Fibroblast of mammary gland (primary cell): Measurements from ENCODE around the gene RPL27.

Experiments used
- DNase-seq: peaks from one replicate; pipeline ENCODE4 v3.0.0-alpha.2; 2010; ENCODE audit warnings: low read depth
- H3K4me3 ChIP-seq: 2 replicates; pipeline ENCODE4 v1.5.1; 2011; ENCODE audit warnings: low read depth, mild to moderate bottlenecking, low read length, moderate library complexity; ENCODE audit not compliant: control insufficient read depth
- TF ChIP-seq, protein P1 (sequence below): conservative IDR thresholded peaks from 2 replicates; pipeline ENCODE4 v1.5.1; 2011; ENCODE audit warnings: low read depth, low read length, inconsistent platforms; ENCODE audit not compliant: control insufficient read depth, insufficient read depth

RPL27 gene

DNA sequence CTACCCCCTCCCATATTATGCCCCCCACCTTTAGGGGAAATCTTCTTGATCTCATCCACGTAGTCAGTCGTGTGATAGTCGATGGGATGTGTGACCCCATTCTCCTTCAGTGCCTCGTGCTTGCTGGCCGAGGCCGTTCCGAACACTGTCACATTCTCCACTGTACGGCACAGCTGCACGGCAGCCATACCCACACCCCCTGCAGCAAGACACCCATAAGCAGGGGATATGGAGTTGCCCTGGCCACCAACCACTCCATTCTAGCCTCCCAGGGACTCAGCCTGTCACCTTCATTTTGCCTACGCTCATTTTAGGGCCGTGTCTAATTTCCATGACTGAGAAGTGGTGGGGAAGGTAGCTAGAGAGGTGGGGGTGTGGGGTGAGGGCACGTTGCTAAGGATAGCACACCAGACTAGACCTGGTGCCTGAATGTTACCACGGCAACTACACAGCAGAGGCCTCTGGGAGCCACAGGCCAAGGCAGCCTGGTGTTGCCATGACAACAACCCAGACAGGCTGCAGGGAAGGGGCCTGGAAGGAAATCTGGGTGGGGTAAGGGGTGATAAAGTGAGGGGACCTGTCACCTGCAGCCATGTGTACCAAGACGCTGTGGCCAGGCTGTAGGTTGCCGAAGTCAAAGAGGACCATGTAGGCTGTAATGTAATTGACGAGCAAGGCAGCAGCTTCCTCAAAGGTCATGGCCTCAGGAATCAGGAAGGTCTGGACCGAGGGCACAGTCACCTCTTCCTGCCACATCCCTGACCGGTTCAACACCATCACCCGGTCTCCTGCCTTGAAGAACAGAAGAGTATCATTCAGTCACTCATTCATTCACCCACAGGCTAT lies 20.0 kb downstream of the RPL27 start:
- no peak for DNase-seq
- TF ChIP-seq, protein P1, sequence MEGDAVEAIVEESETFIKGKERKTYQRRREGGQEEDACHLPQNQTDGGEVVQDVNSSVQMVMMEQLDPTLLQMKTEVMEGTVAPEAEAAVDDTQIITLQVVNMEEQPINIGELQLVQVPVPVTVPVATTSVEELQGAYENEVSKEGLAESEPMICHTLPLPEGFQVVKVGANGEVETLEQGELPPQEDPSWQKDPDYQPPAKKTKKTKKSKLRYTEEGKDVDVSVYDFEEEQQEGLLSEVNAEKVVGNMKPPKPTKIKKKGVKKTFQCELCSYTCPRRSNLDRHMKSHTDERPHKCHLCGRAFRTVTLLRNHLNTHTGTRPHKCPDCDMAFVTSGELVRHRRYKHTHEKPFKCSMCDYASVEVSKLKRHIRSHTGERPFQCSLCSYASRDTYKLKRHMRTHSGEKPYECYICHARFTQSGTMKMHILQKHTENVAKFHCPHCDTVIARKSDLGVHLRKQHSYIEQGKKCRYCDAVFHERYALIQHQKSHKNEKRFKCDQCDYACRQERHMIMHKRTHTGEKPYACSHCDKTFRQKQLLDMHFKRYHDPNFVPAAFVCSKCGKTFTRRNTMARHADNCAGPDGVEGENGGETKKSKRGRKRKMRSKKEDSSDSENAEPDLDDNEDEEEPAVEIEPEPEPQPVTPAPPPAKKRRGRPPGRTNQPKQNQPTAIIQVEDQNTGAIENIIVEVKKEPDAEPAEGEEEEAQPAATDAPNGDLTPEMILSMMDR = no peak
- no peak overlapping the region for H3K4me3 ChIP-seq

DNA sequence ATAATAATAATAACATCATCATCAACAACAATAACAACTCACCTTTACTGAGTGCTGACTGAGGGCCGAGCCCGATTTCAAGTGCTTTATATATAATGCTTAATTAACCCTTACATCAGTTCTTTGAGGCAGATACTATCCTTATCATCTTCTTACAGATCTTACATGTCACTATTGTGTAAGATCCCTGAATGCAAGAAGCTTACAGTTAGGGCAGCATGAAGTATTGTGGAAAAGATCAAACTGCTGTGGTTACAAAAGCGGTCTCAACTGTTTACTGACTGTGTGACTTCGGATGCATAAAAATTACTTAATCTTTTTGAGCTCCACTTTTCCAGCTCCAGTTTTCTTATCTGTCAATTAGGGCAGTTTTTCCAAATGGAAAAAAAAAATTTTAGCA lies 20.7 kb downstream of the RPL27 start:
- H3K4me3 ChIP-seq = no peak overlapping the region
- peak; percentile 22 for DNase-seq
- TF ChIP-seq, protein P1 = no peak

DNA sequence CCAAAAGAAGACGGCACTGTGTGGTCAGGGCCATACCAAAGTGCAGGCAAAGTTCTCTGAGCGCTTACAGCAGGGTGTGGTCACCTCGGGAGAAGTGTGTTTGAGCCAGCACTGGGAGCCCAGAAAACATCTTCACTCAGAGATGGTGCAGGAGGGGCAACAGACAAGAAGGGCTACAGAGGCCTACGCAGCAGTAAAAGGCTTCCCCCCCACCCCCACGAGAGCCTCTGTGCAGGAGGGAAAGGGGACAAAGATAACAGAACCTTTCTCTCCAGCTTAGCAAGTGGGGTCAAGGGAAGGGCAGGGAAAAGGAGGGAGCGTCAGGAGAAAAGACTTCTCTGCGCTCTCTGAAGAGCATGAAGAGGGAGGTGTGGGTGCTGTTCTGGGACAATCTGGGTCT lies 21.2 kb downstream of the RPL27 start:
- peak; percentile 50 for DNase-seq
- H3K4me3 ChIP-seq = peak overlapping the region; percentile 93
- TF ChIP-seq, protein P1 = no peak

DNA sequence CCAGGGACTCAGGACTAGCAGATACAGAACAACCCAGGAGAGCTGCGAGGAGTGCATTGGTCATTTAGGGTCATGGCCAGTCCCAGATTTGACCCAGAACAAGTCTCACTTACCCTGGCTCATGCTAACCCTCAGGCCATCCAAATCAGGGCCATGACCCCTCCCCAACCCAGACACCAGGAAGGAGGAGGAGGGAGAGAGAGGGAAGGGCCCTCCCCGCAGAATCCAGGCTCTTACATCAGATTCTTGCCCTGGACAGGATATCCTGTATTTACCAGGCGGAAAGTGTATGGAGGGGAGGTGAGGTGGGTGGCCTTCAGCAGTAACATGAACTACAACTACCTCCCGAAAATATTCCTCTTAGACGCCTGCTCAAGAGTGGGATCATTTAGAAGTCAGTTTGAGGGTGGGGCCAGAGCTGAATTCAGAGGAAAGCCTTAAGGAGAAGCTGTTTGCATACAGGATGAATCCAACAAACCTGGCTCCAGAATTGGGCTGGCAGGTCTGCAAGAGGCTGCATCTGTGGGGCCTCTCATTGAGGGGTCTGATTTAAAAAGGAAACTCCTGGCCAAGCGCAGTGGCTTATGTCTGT lies 21.9 kb downstream of the RPL27 start:
- H3K4me3 ChIP-seq = peak overlapping the region; percentile 93
- TF ChIP-seq, protein P1 = no peak
- peak; percentile 31 for DNase-seq

DNA sequence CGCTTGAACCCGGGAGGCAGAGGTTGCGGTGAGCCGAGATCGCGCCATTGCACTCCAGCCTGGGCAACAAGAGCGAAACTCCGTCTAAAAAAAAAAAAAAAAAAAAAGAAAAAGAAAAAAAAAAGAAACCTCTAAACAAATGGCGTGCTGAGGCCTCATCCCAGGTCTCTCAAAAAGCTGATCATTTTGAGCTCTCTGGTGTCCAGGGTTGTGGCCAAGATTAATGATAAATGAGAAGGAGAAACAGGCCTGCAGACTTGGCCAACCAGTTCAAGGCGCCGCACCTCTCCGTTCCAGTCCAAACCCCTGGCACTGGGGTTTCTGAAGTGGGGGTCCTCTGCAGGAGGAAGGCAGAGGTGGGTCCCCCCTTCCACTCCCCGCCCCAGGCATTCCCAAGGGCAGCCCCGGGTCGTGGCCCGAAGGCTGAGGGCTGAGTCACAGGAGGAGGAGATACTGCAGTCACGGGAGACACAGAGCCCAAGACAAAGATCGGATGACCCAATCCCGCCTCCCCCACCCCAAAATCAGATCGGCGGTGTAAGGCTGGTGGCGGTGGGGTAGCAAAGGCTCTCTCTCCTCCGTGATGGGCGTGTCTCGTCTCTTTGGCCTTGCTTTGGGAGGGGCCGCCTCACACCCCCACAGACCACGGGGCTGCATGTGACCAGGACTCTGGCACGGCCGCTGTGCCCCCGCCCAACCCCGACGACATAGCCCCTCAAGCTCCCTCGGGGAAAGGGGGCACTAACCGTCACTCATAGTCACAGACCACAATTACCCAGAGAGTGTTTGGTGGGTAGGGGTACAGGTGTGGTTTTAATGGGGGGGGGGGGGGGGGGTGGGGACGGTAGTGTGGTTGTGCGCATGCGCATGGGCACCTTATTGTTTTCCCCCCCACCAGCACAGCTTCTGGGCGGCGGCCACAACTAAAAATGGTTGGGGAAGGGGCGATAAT lies 22.8 kb downstream of the RPL27 start:
- H3K4me3 ChIP-seq = peak overlapping the region; percentile 93
- peak; percentile 84 for DNase-seq
- TF ChIP-seq, protein P1 = no peak

DNA sequence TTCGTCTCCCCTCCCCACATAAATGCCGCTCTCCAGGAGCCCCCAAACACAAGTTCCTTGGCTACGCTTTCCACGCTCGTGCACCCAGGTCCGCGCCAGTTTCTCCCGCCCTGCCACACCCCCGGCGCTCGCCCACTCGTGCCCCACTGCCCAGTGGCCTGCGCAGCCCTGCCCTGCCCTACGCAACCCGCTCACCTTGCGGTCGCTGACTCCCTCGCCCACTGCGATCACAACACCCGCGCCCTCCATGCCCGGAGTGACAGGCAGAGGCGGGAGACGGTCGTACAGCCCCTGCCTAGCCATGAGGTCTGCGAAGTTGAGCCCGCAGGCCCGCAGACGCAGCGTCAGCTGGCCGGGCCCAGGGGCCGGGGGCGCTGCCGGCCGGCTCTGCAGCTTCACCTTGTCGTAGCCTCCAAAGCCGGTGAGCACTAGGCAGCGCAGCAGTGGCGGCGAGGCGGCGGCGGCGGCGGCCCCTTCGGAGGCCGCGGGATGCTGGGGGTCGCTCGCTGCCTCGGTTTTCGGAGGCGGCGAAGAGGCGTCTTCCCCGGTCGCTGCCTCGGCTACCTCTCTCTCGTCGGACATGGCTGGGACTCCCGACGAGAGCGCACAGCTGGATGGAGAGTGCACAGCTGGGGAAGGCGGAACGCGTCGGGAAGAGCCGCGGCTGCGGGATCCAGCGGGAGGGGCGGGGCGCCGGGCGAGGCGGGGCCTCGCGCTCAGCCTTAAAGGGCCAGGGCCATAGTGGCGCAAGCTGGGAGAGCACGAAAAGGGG lies 23.7 kb downstream of the RPL27 start, which contains the start of gene VAT1:
VAT1 (minus strand) TSS at position 645 of the 772 bp plus-strand sequence; CDS start at position 582, 63 bp downstream.
- TF ChIP-seq, protein P1 = no peak
- H3K4me3 ChIP-seq = peak within 1 kb of the TSS; percentile 93
- DNase-seq = peak; percentile 67
